ENCODE measurements around the gene AKAP10.
"Not testable (repeated sequence)": the region's sequence is repeated elsewhere in the genome, so short reads cannot be mapped to it uniquely, and the experiment has no call there.

DNA sequence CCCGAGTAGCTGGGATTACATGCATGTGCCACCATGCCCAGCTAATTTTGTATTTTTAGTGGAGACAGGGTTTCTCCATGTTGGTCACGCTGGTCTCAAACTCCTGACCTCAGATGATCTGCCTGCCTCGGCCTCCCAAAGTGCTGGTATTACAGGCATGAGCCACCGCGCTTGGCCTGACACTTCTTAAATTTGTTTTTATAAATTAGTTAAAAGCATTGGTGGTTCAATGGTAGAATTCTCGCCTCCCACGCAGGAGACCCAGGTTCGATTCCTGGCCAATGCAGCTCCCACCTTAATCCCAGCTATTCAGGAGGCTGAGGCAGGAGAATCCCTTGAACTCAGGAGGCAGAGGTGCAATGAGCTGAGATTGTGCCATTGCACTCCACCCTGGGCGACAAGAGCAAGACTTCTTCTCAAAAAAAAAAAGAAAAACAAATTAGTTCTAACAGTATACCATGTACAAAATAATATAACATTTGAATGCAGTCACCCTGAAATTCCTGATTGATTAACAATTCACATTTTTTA is 116.9 kb downstream of the AKAP10 start:
- TF ChIP-seq CTCF (IDR thresholded peaks at IDR 0.05; ENCODE audit: control extremely low read depth in 1 of 3, insufficient read depth in 1 of 3, low read depth in 1 of 3, low read length in 3 of 3); KDM1A (IDR thresholded peaks at IDR 0.05; ENCODE audit: borderline replicate concordance, low read length); EGR1 (IDR thresholded peaks at IDR 0.05; ENCODE audit: borderline replicate concordance, low read depth, low read length); SIN3A (conservative IDR thresholded peaks at IDR 0.05 in 1 of 2, IDR thresholded peaks at IDR 0.05 in 1 of 2; ENCODE audit: low read depth in 1 of 2, low read length in 2 of 2); POLR2AphosphoS5 (IDR thresholded peaks at IDR 0.05; ENCODE audit: low read depth, low read length); JUND (IDR thresholded peaks at IDR 0.05; ENCODE audit: low read length); POLR2A (IDR thresholded peaks at IDR 0.05; ENCODE audit: control extremely low read depth in 1 of 2, low read depth in 2 of 2, low read length in 2 of 2); RAD21 (IDR thresholded peaks at IDR 0.05 in 1 of 2, conservative IDR thresholded peaks at IDR 0.05 in 1 of 2; ENCODE audit: low read depth in 2 of 2, low read length in 2 of 2); CHD2 (IDR thresholded peaks at IDR 0.05; ENCODE audit: low read length); GTF2F1 (IDR thresholded peaks at IDR 0.05; ENCODE audit: borderline replicate concordance, low read depth, low read length); TEAD4 (IDR thresholded peaks at IDR 0.05; ENCODE audit: low read depth, low read length); RFX5 (IDR thresholded peaks at IDR 0.05; ENCODE audit: borderline replicate concordance, low read depth, low read length): not testable (repeated sequence)

Measured in H1 (cell line).